Measurements from ENCODE around the gene ANTKMT. TPM values are rescaled to one million over a fixed set of nuclear protein-coding genes. Genes with fewer than 3 reads are reported as not detected.
"Not testable (repeated sequence)": the region's sequence is repeated elsewhere in the genome, so short reads cannot be mapped to it uniquely, and the experiment has no call there.

ANTKMT gene
- total and polyA plus RNA-seq, 7 experiments from 2014 or later: 11.9 to 26.8 (median 14.7) TPM

DNA sequence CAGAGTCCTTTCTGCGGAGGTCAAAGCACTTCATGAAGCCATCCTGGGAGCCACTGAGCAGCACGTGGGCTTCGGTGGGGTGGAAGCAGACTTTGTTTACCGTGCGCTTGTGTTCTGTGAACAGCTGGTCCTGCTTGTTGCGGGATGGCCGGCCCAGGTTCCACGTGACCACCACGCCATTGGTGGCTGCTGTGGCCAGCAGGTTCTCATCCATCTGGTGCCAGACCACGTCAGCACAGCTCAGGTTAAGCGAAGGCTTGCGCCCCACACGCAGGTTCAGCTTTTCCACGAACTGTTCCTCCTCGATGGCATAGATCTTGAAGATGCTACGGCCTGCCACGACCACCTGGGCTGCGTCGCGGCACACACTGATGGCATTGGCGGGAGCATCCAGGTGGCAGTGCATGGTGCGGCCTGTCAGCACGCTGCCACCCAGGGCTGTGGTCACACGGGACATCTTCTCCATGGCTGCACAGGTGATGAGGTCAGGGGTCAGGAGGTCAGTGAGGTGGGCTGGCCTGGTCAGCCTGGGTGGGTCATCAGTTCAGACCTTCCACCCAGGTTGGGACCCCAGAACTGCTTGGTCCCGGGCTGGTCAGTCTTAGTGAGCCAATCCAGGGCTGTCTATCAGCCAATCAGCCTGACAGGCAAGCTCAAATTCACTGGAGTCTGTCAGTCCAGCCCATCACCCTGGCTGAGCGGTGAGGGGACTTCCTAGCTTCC, 31.6 kb upstream of the ANTKMT start:
- H3K4me3 ChIP-seq (ENCODE audit: low read length): peak overlapping the region; percentile 75
- ChIA-PET POLR2A (interaction anchor here (0.7 to 3.7 kb wide), 13 partner anchors 8 to 1476 kb away, joined by 3 to 34 read pairs (median 4); partner anchors contain the start of genes ANTKMT, METTL26, RHOT2 and STUB1), CTCF (interaction anchor here (1.3 kb wide), 1 partner anchor 21 kb away, joined by 3 read pairs; no protein-coding TSS in a partner anchor)
- ATAC-seq (no peak), DNase-seq (no peak)
- peaks cover 4 to 35% (median 20%) of the 10 kb centered on the region in 7 donors for H3K4me1 Mint-ChIP-seq
- H3K9me3 Mint-ChIP-seq: peaks cover 0 to 2% (median 0%) of the 10 kb centered on the region in 11 donors
- intact Hi-C loops (cut with micrococcal nuclease): no loop called here
- H3K27me3 Mint-ChIP-seq: peaks cover 0 to 17% (median 0%) of the 10 kb centered on the region in 5 donors
- H3K4me1 ChIP-seq (ENCODE audit: control insufficient read depth in 2 of 2, insufficient read depth in 2 of 2, low read length in 2 of 2): peaks cover 7 to 25% of the 10 kb centered on the region in 2 donors
- H3K27me3 ChIP-seq (ENCODE audit: control insufficient read depth in 2 of 2, insufficient read depth in 2 of 2, low read length in 2 of 2): no peaks in the 10 kb centered on the region
- H3K36me3 ChIP-seq (ENCODE audit: control insufficient read depth in 2 of 3, insufficient read depth in 3 of 3, low read length in 3 of 3): peaks cover 0 to 25% (median 0%) of the 10 kb centered on the region in 3 experiments
- peak overlapping the region; percentile 89 to 94 (median 92) for H3K4me3 Mint-ChIP-seq
- H3K27ac Mint-ChIP-seq: peak overlapping the region; percentile 87 to 94 (median 90)
- peak overlapping the region; percentile 86 for H3K27ac ChIP-seq (ENCODE audit: low read depth, low read length)
- peaks cover 0 to 4% (median 0%) of the 10 kb centered on the region in 5 donors for H3K36me3 Mint-ChIP-seq
- H3K9me3 ChIP-seq (ENCODE audit: control insufficient read depth in 2 of 3, low read length in 3 of 3): no peaks in the 10 kb centered on the region

DNA sequence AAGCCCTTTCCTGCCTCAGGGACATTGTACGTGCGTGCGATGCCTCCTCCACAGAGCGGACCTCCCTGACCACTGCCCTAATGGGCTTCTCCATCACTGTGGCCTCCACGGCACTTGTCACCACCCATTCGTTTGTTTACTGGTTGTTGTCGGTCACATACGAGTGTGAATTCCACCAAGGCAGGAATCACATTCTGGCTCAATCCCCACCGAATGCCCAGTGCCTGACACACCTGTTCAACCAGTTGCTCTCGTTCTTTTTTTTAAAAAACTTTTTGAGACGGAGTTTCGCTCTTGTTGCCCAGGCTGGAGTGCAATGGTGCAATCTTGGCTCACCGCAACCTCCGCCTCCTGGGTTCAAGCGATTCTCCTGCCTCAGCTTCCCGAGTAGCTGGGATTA, 29.7 kb upstream of the ANTKMT start:
- intact Hi-C loops (cut with micrococcal nuclease); H3K9me3 Mint-ChIP-seq; ATAC-seq; H3K4me3 ChIP-seq (ENCODE audit: low read length); CTCF ChIA-PET; H3K27me3 ChIP-seq (ENCODE audit: control insufficient read depth in 2 of 2, insufficient read depth in 2 of 2, low read length in 2 of 2); H3K27ac ChIP-seq (ENCODE audit: low read depth, low read length); H3K36me3 Mint-ChIP-seq; DNase-seq; H3K9me3 ChIP-seq (ENCODE audit: control insufficient read depth in 2 of 3, low read length in 3 of 3): not testable (repeated sequence)
- Histone ChIP-seq H3K36me3 (ENCODE audit: control insufficient read depth in 2 of 3, insufficient read depth in 3 of 3, low read length in 3 of 3) (peaks cover 0 to 18% (median 0%) of the 10 kb centered on the region in 3 experiments), H3K4me1 (ENCODE audit: control insufficient read depth in 2 of 2, insufficient read depth in 2 of 2, low read length in 2 of 2) (peaks cover 8 to 25% of the 10 kb centered on the region in 2 donors)
- peak overlapping the region; percentile 64 to 93 (median 90) for H3K4me3 Mint-ChIP-seq
- H3K27ac Mint-ChIP-seq: peak overlapping the region in 8 of 9 donors; percentile 2 to 92 (median 86)
- peaks cover 0 to 19% (median 0%) of the 10 kb centered on the region in 5 donors for H3K27me3 Mint-ChIP-seq
- H3K4me1 Mint-ChIP-seq: peaks cover 4 to 45% (median 27%) of the 10 kb centered on the region in 7 donors
- POLR2A ChIA-PET: interaction anchor here (1.5 to 3.7 kb wide), 3 partner anchors 10 to 55 kb away, joined by 3 to 34 read pairs (median 7); partner anchors contain the start of genes ANTKMT, METTL26 and STUB1

DNA sequence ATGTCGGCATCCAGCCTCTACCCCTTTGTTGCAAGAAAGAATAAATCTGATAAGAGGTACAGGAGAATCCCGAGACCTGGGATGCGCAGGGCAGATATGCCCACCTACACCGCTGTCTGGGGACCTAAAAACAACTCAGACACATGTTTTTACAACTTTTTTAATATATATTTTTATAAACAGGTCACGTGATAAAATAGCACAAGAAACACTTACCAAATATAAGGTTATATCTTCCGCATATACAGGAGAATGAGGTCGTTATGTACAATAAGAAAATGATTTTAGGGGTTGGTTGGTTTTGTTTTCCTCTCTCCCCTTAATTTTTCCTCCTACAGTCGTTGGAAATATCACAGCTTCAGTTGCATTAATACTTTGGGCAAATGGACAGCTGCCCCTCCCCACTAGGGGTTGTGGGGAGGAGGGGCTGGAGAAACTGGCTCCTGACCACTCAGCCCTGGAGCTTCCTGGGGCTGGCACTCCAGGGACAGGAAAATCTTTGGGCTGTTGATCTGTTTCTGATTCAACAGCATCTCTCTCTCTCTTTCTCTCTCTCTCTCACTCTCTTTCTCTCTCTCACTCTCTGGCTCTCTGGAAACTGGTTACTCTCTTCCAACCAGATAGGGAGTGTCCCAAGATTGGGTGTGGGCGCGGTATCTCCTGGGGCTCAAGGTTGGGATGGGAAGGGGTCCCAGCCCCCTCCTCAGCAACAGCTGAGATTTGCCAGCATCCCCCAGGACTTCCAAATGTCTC, 28.4 kb upstream of the ANTKMT start:
- H3K27ac Mint-ChIP-seq: peak overlapping the region in 7 of 9 donors; percentile 41 to 89 (median 63)
- H3K4me1 Mint-ChIP-seq: peaks cover 4 to 51% (median 30%) of the 10 kb centered on the region in 7 donors
- peaks cover 11 to 30% of the 10 kb centered on the region in 2 donors for H3K4me1 ChIP-seq (ENCODE audit: control insufficient read depth in 2 of 2, insufficient read depth in 2 of 2, low read length in 2 of 2)

DNA sequence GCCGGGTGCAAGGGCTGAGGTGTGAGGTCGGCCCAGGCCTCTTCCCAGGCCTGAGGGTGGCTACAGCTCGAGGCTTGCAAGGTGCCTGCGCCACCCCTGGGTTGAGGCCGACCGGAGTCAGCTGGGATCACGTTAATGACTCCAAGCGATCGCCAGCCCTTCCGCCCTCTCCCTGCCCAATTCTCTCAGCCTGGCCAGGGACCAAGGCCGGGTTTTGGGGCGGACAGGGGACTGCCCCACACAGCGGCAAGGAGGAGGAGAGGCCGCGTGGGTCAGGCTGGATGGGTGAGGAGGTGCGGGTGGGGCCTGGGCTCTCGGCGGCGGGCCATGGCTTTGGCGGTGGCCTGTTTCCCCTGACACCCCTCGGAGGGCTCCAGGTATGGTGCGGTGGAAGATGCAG, 27.6 kb upstream of the ANTKMT start:
- H3K4me1 Mint-ChIP-seq: peaks cover 4 to 51% (median 30%) of the 10 kb centered on the region in 7 donors
- peaks cover 0 to 4% (median 0%) of the 10 kb centered on the region in 5 donors for H3K36me3 Mint-ChIP-seq
- ATAC-seq (no peak), DNase-seq (no peak)
- CTCF ChIA-PET: no interaction called here
- POLR2A ChIA-PET: interaction anchor here (0.6 to 2.1 kb wide), 4 partner anchors 9 to 24 kb away, joined by 3 to 12 read pairs (median 4); partner anchors contain the start of genes JMJD8, RHBDL1 and STUB1
- intact Hi-C loops (cut with micrococcal nuclease): no loop called here
- Histone ChIP-seq H3K36me3 (ENCODE audit: control insufficient read depth in 2 of 3, insufficient read depth in 3 of 3, low read length in 3 of 3) (no peaks in the 10 kb centered on the region), H3K4me1 (ENCODE audit: control insufficient read depth in 2 of 2, insufficient read depth in 2 of 2, low read length in 2 of 2) (peaks cover 11 to 30% of the 10 kb centered on the region in 2 donors), H3K27me3 (ENCODE audit: control insufficient read depth in 2 of 2, insufficient read depth in 2 of 2, low read length in 2 of 2) (no peaks in the 10 kb centered on the region), H3K9me3 (ENCODE audit: control insufficient read depth in 2 of 3, low read length in 3 of 3) (no peaks in the 10 kb centered on the region), H3K27ac (ENCODE audit: low read depth, low read length) (no peak overlapping the region), H3K4me3 (ENCODE audit: low read length) (no peak overlapping the region)
- H3K9me3 Mint-ChIP-seq: peaks cover 0 to 2% (median 0%) of the 10 kb centered on the region in 11 donors
- peaks cover 0 to 19% (median 0%) of the 10 kb centered on the region in 5 donors for H3K27me3 Mint-ChIP-seq
- peak overlapping the region in 1 of 9 donors; percentile 12 for H3K27ac Mint-ChIP-seq
- H3K4me3 Mint-ChIP-seq: peak overlapping the region in 7 of 10 donors; percentile 6 to 83 (median 23)

More for the DNA sequence above, 28.4 kb upstream of the ANTKMT start:
- CTCF ChIA-PET: no interaction called here
- Histone ChIP-seq H3K4me3 (ENCODE audit: low read length) (no peak overlapping the region), H3K9me3 (ENCODE audit: control insufficient read depth in 2 of 3, low read length in 3 of 3) (no peaks in the 10 kb centered on the region), H3K27me3 (ENCODE audit: control insufficient read depth in 2 of 2, insufficient read depth in 2 of 2, low read length in 2 of 2) (no peaks in the 10 kb centered on the region), H3K27ac (ENCODE audit: low read depth, low read length) (no peak overlapping the region), H3K36me3 (ENCODE audit: control insufficient read depth in 2 of 3, insufficient read depth in 3 of 3, low read length in 3 of 3) (peaks cover 0 to 6% (median 0%) of the 10 kb centered on the region in 3 experiments)
- Mint-ChIP-seq H3K9me3 (peaks cover 0 to 2% (median 0%) of the 10 kb centered on the region in 11 donors), H3K4me3 (peak overlapping the region; percentile 13 to 93 (median 46)), H3K27me3 (peaks cover 0 to 19% (median 0%) of the 10 kb centered on the region in 5 donors), H3K36me3 (peaks cover 0 to 4% (median 0%) of the 10 kb centered on the region in 5 donors)
- ATAC-seq: no peak
- intact Hi-C loops (cut with micrococcal nuclease): no loop called here
- no peak for DNase-seq
- POLR2A ChIA-PET: interaction anchor here (0.7 to 2.1 kb wide), 3 partner anchors 8 to 17 kb away, joined by 3 to 12 read pairs (median 4); partner anchors contain the start of genes JMJD8, RHBDL1 and STUB1

DNA sequence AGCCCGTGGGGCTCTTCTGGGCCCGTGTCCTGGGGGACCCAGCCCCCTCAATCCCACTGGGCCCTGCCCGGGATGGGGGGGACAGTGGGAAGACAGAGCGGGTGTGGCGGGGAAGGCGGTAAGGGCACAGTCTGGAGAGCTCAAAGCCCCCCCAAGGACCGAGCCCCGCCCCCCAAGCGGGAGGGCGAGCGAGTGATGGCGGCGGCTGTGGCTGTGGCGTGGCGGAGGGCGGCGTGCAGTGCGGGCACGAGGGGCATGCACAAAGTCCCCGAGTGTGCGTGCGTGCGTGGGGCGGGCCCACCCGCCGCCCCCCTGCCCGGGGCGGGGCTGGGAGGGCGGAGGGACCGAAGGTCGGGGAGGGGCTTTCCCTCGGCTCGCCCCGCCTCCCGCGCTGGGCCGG, 27.2 kb upstream of the ANTKMT start:
- Histone ChIP-seq H3K36me3 (ENCODE audit: control insufficient read depth in 2 of 3, insufficient read depth in 3 of 3, low read length in 3 of 3) (no peaks in the 10 kb centered on the region), H3K9me3 (ENCODE audit: control insufficient read depth in 2 of 3, low read length in 3 of 3) (no peaks in the 10 kb centered on the region), H3K27me3 (ENCODE audit: control insufficient read depth in 2 of 2, insufficient read depth in 2 of 2, low read length in 2 of 2) (no peaks in the 10 kb centered on the region), H3K27ac (ENCODE audit: low read depth, low read length) (no peak overlapping the region), H3K4me3 (ENCODE audit: low read length) (no peak overlapping the region), H3K4me1 (ENCODE audit: control insufficient read depth in 2 of 2, insufficient read depth in 2 of 2, low read length in 2 of 2) (peaks cover 11 to 27% of the 10 kb centered on the region in 2 donors)
- Mint-ChIP-seq H3K4me3 (peak overlapping the region in 6 of 10 donors; percentile 6 to 83 (median 33)), H3K27ac (no peak overlapping the region), H3K27me3 (peaks cover 0 to 19% (median 0%) of the 10 kb centered on the region in 5 donors), H3K4me1 (peaks cover 4 to 47% (median 28%) of the 10 kb centered on the region in 7 donors), H3K9me3 (peaks cover 0 to 2% (median 0%) of the 10 kb centered on the region in 11 donors), H3K36me3 (peaks cover 0 to 4% (median 0%) of the 10 kb centered on the region in 5 donors)
- DNase-seq (no peak), ATAC-seq (peak; percentile 44)
- intact Hi-C loops (cut with micrococcal nuclease): no loop called here
- POLR2A ChIA-PET: interaction anchor here (0.6 to 2.3 kb wide), 3 partner anchors 9 to 25 kb away, joined by 3 to 15 read pairs (median 12); partner anchors contain the start of genes JMJD8 and STUB1
- CTCF ChIA-PET: no interaction called here

Measured in naive thymus-derived CD4-positive, alpha-beta T cell (primary cell).